IMR-90 (cell line): ENCODE data around the gene CAPZA1. TPM values are rescaled to one million over a fixed set of nuclear protein-coding genes. Genes with fewer than 3 reads are reported as not detected.

Experiments used
- ATAC-seq: fragments of 200-7000 bp; cut with Tn5 transposase; 2 replicates; pipeline ENCODE4 v1.9.1; 2020; ENCODE audit warnings: low read depth, mild to moderate bottlenecking, moderate library complexity
- BruUV-seq: library from RNA; stranded (reverse); fragments of 400-500 nt; replicated peaks from 2 replicates; lab custom pipeline; 2021; lab: Mats Ljungman, UMichigan
- CTCF ChIA-PET: fragments of 300-600 bp; formaldehyde crosslinking; extraction: SDS; loops from one replicate; lab custom pipeline; 2021; ENCODE audit warnings: antibody characterized with exemption; lab: Yijun Ruan, JAX
- POLR2A ChIA-PET: fragments of 300-600 bp; sonication (Branson Sonifier 250); formaldehyde crosslinking; loops from one replicate; lab custom pipeline; 2022; ENCODE audit warnings: antibody characterized with exemption; ENCODE audit not compliant: unreplicated experiment; lab: Charles Lee
- DNase-seq: peaks from one replicate; pipeline ENCODE4 v3.0.0; 2013
- H2AFZ ChIP-seq: replicated peaks from 2 replicates; pipeline ENCODE3; 2013; ENCODE audit warnings: low read length, mild to moderate bottlenecking; ENCODE audit not compliant: poor library complexity
- H2AK5ac ChIP-seq: 2 replicates; pipeline ENCODE4 v1.6.1; 2013; ENCODE audit warnings: low read depth, low read length, inconsistent platforms
- H2AK9ac ChIP-seq: replicated peaks from 2 replicates; pipeline ENCODE3; 2013; ENCODE audit warnings: mild to moderate bottlenecking, low read depth, low read length, moderate library complexity; ENCODE audit not compliant: poor library complexity
- H2BK120ac ChIP-seq: 2 replicates; pipeline ENCODE4 v1.6.1; 2013; ENCODE audit warnings: low read depth, low read length, inconsistent platforms
- H2BK15ac ChIP-seq: 3 replicates; pipeline ENCODE4 v1.6.1; 2013; ENCODE audit warnings: low read depth, low read length, inconsistent platforms
- H2BK20ac ChIP-seq: 2 replicates; pipeline ENCODE4 v1.6.1; 2013; ENCODE audit warnings: low read depth, mild to moderate bottlenecking, inconsistent platforms, low read length, moderate library complexity
- H2BK5ac ChIP-seq: 2 replicates; pipeline ENCODE4 v1.6.1; 2013; ENCODE audit warnings: mild to moderate bottlenecking, low read depth, low read length, inconsistent platforms; ENCODE audit not compliant: poor library complexity, severe bottlenecking
- H3K14ac ChIP-seq: replicated peaks from 2 replicates; pipeline ENCODE4 v1.6.1; 2013; ENCODE audit warnings: low read depth, low read length, inconsistent platforms
- H3K18ac ChIP-seq: 2 replicates; pipeline ENCODE4 v1.6.1; 2013; ENCODE audit warnings: low read depth, low read length, control low read depth
- H3K23ac ChIP-seq: 2 replicates; pipeline ENCODE4 v1.6.1; 2013; ENCODE audit warnings: low read depth, low read length, inconsistent platforms
- H3K27ac ChIP-seq: 2 replicates; pipeline ENCODE4 v1.5.1; 2013; ENCODE audit warnings: mild to moderate bottlenecking, control low read depth, low read length; ENCODE audit not compliant: insufficient read depth
- H3K27me3 ChIP-seq: 2 replicates; pipeline ENCODE4 v1.6.1; 2013; ENCODE audit warnings: low read length; ENCODE audit not compliant: control insufficient read depth, insufficient read depth
- H3K36me3 ChIP-seq: 2 replicates; pipeline ENCODE4 v1.6.1; 2013; ENCODE audit warnings: low read length, mixed read lengths; ENCODE audit not compliant: control insufficient read depth, insufficient read depth
- H3K4ac ChIP-seq: 2 replicates; pipeline ENCODE4 v1.6.1; 2013; ENCODE audit warnings: low read depth, low read length, inconsistent platforms
- H3K4me1 ChIP-seq: 2 replicates; pipeline ENCODE4 v1.6.1; 2013; ENCODE audit warnings: low read length, mixed read lengths; ENCODE audit not compliant: control insufficient read depth, insufficient read depth
- H3K4me2 ChIP-seq: 2 replicates; pipeline ENCODE4 v1.6.1; 2013; ENCODE audit warnings: low read depth, mild to moderate bottlenecking, control low read depth, low read length, moderate library complexity
- H3K4me3 ChIP-seq: 2 replicates; pipeline ENCODE4 v1.5.1; 2013; ENCODE audit warnings: low read depth, mild to moderate bottlenecking, control low read depth, low read length, moderate library complexity; ENCODE audit not compliant: insufficient read depth
- H3K56ac ChIP-seq: 2 replicates; pipeline ENCODE4 v1.6.1; 2013; ENCODE audit warnings: low read length, inconsistent platforms; ENCODE audit not compliant: insufficient read depth; ENCODE audit errors: extremely low read depth
- H3K79me1 ChIP-seq, 2 experiments: 2 replicates each; pipeline ENCODE4 v1.6.1; 2013; ENCODE audit warnings: low read length in 2 of 2, inconsistent platforms in 1 of 2, low read depth in 1 of 2
- H3K9ac ChIP-seq: 2 replicates; pipeline ENCODE4 v1.6.1; 2013; ENCODE audit warnings: low read depth, low read length, control low read depth
- H3K9me1 ChIP-seq: 2 replicates; pipeline ENCODE4 v1.6.1; 2013; ENCODE audit warnings: low read length, inconsistent platforms; ENCODE audit not compliant: insufficient read depth
- H3K9me3 ChIP-seq: 2 replicates; pipeline ENCODE4 v1.6.1; 2013; ENCODE audit warnings: low read length; ENCODE audit not compliant: control insufficient read depth, insufficient read depth
- H4K20me1 ChIP-seq: 2 replicates; pipeline ENCODE4 v1.6.1; 2013; ENCODE audit warnings: low read length, inconsistent platforms; ENCODE audit not compliant: insufficient read depth
- H4K5ac ChIP-seq: 2 replicates; pipeline ENCODE4 v1.6.1; 2013; ENCODE audit warnings: mild to moderate bottlenecking, low read depth, low read length, control low read depth
- H4K8ac ChIP-seq, 2 experiments: 2 replicates each; pipeline ENCODE4 v1.6.1; 2013; ENCODE audit warnings: low read depth in 2 of 2, low read length in 2 of 2, control low read depth in 1 of 2, inconsistent platforms in 1 of 2
- H4K91ac ChIP-seq: 2 replicates; pipeline ENCODE4 v1.6.1; 2013; ENCODE audit warnings: low read depth, low read length, inconsistent platforms; ENCODE audit not compliant: insufficient read depth
- MAFK ChIP-seq: IDR thresholded peaks from 2 replicates; pipeline ENCODE4 v1.6.1; 2012; ENCODE audit warnings: low read depth, low read length, improper control_type of control experiment
- MXI1 ChIP-seq: IDR thresholded peaks from 2 replicates; pipeline ENCODE4 v1.6.1; 2012; ENCODE audit warnings: low read depth, mild to moderate bottlenecking, low read length, moderate library complexity, borderline replicate concordance
- SMC3 ChIP-seq: fragments of 150-350 bp; IDR thresholded peaks from 2 replicates; pipeline ENCODE4 v1.6.1; 2016; ENCODE audit warnings: low read depth, mild to moderate bottlenecking, antibody characterized with exemption, low read length, moderate library complexity
- WGBS, 2 experiments: methylation state at CpG; one replicate each; pipeline versions ENCODE4 v1.1.5 to v1.1.7; 2013; ENCODE audit warnings: missing lambda C conversion rate in 2 of 2; ENCODE audit not compliant: insufficient read length in 1 of 2; ENCODE audit errors: extremely low coverage in 2 of 2; 5-methylcytosine and 5-hydroxymethylcytosine counted together
- dilution Hi-C: fragments of 300-500 bp; cut with HindIII; formaldehyde crosslinking; loops from one replicate; pipeline ENCODE4 v1.14.3; 2018; ENCODE audit warnings: low sequenced_read_pairs; ENCODE audit not compliant: unreplicated experiment
- in situ Hi-C: fragments of 300-500 bp; cut with MboI; formaldehyde crosslinking; loops from 3 replicates; pipeline ENCODE4 v1.14.3; 2019; ENCODE audit warnings: low sequenced_read_pairs, inconsistent platforms, mixed read lengths
- intact Hi-C: fragments of 100-400 bp; cut with micrococcal nuclease; formaldehyde crosslinking; loops from 2 replicates; pipeline ENCODE4 v1.10.0; 2022
- polyA plus RNA-seq, 3 experiments: library from polyadenylated mRNA; depleted of rRNA; stranded (reverse); fragments of >200 nt; gene quantifications; 2 replicates each; pipeline ENCODE4 v1.2.3, GENCODE V29; 2012; ENCODE audit warnings: low replicate concordance in 1 of 3
- total RNA-seq: library from RNA; depleted of rRNA; stranded (reverse); fragments of >200 nt; gene quantifications from 2 replicates; pipeline ENCODE4 v1.2.3, GENCODE V29; 2012

Gene CAPZA1
- total and polyA plus RNA-seq, 2 of the 4 experiments (the other 2 are of a cell fraction) = 108 to 262 TPM

- Histone ChIP-seq H3K14ac (no peak overlapping the region), H2AK9ac (no peak overlapping the region), H2AFZ (no peak overlapping the region), H3K18ac (no peak overlapping the region), H3K23ac (no peak overlapping the region), H3K4ac (no peak overlapping the region), H3K27ac (no peak overlapping the region), H3K9me3 (no peaks in the 10 kb centered on the region), H3K9ac (no peak overlapping the region), H4K20me1 (peaks cover 95% of the 10 kb centered on the region), H2AK5ac (no peak overlapping the region), H2BK120ac (no peak overlapping the region), H3K79me1 (peaks cover 0 to 61% of the 10 kb centered on the region in 2 experiments; a peak in 2 of 4 replicates), H2BK15ac (no peak overlapping the region), H3K56ac (no peak overlapping the region), H3K27me3 (no peaks in the 10 kb centered on the region), H2BK5ac (no peak overlapping the region), H4K5ac (no peak overlapping the region), H3K9me1 (peaks cover 8% of the 10 kb centered on the region), H4K8ac (no peak overlapping the region), H3K36me3 (0 out of 2 replicates have a peak, but pooled peaks cover 1% of the 10 kb centered on the region), H2BK20ac (no peak overlapping the region), H3K4me3 (no peak overlapping the region), H3K4me1 (peaks cover 4% of the 10 kb centered on the region), H3K4me2 (no peak overlapping the region), H4K91ac (no peak overlapping the region)
- dilution Hi-C loops (no loop called here), in situ Hi-C loops (no loop called here), intact Hi-C loops (no loop called here)
- ChIA-PET CTCF (no interaction called here), POLR2A (no interaction called here)
- no peak for DNase-seq
- BruUV-seq = no TSS peak
- TF ChIP-seq MAFK (no peak), MXI1 (no peak), SMC3 (no peak)
- no peak for ATAC-seq
- WGBS, 2 experiments = no CpG with 5 or more reads among the region's 2 CpGs
Measured at GRCh38 chr1:112633628-112634027, 14.0 kb downstream of the CAPZA1 start.
